OCI-LY1 (cell line): Measurements from ENCODE around the gene CD81.
A peak's percentile ranks its signal among the peaks of the same experiment; 100 is the strongest.

Experiments
- H2AFZ ChIP-seq: fragments of 200-600 bp; sonication (generic), shearing (Covaris generic); 2 replicates; pipeline ENCODE4 v1.6.0; 2014; ENCODE audit warnings: antibody characterized with exemption, mild to moderate bottlenecking, low read length
- H3F3A ChIP-seq: fragments of 200-600 bp; sonication (generic), shearing (Covaris generic); 2 replicates; pipeline ENCODE4 v1.6.0; 2014; ENCODE audit warnings: mild to moderate bottlenecking, antibody characterized with exemption, low read length, moderate library complexity; ENCODE audit not compliant: insufficient read depth
- H3K27ac ChIP-seq: fragments of 200-600 bp; sonication (generic); 2 replicates; pipeline ENCODE4 v1.5.1; 2014; ENCODE audit warnings: low read length, mixed run types, mild to moderate bottlenecking, low read depth; ENCODE audit not compliant: poor library complexity, severe bottlenecking
- H3K27me3 ChIP-seq: fragments of 200-600 bp; sonication (generic); 2 replicates; pipeline ENCODE4 v1.6.0; 2014; ENCODE audit warnings: antibody characterized with exemption, mild to moderate bottlenecking, low read length, moderate library complexity; ENCODE audit not compliant: insufficient read depth
- H3K36me3 ChIP-seq: fragments of 200-600 bp; sonication (generic); 2 replicates; pipeline ENCODE4 v1.6.1; 2014; ENCODE audit warnings: mild to moderate bottlenecking, antibody characterized with exemption, low read length, moderate library complexity, mixed read lengths; ENCODE audit not compliant: insufficient read depth
- H3K4me1 ChIP-seq: fragments of 200-600 bp; sonication (generic); 2 replicates; pipeline ENCODE4 v1.5.1; 2014; ENCODE audit warnings: mild to moderate bottlenecking, low read length, moderate library complexity; ENCODE audit not compliant: insufficient read depth, severe bottlenecking
- H3K4me2 ChIP-seq: fragments of 200-600 bp; sonication (generic), shearing (Covaris generic); 2 replicates; pipeline ENCODE4 v1.6.1; 2014; ENCODE audit warnings: low read length
- H3K4me3 ChIP-seq: fragments of 200-600 bp; sonication (generic); 2 replicates; pipeline ENCODE4 v1.5.1; 2014; ENCODE audit warnings: low read length, low read depth, mild to moderate bottlenecking, mixed read lengths; ENCODE audit not compliant: poor library complexity, severe bottlenecking
- H3K79me2 ChIP-seq: fragments of 200-600 bp; shearing (Covaris generic); 2 replicates; pipeline ENCODE4 v1.6.1; 2016; ENCODE audit warnings: mixed run types, low read length, mixed read lengths; ENCODE audit not compliant: insufficient read depth
- H3K9ac ChIP-seq: fragments of 200-600 bp; sonication (generic), shearing (Covaris generic); 2 replicates; pipeline ENCODE4 v1.6.1; 2014; ENCODE audit warnings: mild to moderate bottlenecking, low read length, mixed read lengths
- H3K9me2 ChIP-seq: fragments of 200-600 bp; sonication (generic), shearing (Covaris generic); 2 replicates; pipeline ENCODE4 v1.6.1; 2014; ENCODE audit warnings: low read depth, mild to moderate bottlenecking, low read length, mixed read lengths
- H3K9me3 ChIP-seq: fragments of 200-600 bp; shearing (Covaris generic); 2 replicates; pipeline ENCODE4 v1.6.1; 2014; ENCODE audit warnings: low read length, mixed read lengths
- H4K20me1 ChIP-seq: fragments of 200-600 bp; sonication (generic), shearing (Covaris generic); 2 replicates; pipeline ENCODE4 v1.6.0; 2016; ENCODE audit warnings: mild to moderate bottlenecking, low read length; ENCODE audit not compliant: insufficient read depth
- EZH2 ChIP-seq: fragments of 200-600 bp; sonication (generic), shearing (Covaris generic); IDR thresholded peaks from 2 replicates; pipeline ENCODE4 v1.8.0; 2017; ENCODE audit warnings: borderline replicate concordance, mixed run types, mild to moderate bottlenecking, antibody characterized with exemption, low read length, moderate library complexity, mixed read lengths
- TF ChIP-seq, protein P1 (sequence below): fragments of 200-600 bp; sonication (generic), shearing (Covaris generic); IDR thresholded peaks from 2 replicates; pipeline ENCODE4 v1.5.1; 2017; ENCODE audit warnings: mild to moderate bottlenecking, antibody characterized with exemption, low read length, moderate library complexity, mixed read lengths

Gene CD81

DNA sequence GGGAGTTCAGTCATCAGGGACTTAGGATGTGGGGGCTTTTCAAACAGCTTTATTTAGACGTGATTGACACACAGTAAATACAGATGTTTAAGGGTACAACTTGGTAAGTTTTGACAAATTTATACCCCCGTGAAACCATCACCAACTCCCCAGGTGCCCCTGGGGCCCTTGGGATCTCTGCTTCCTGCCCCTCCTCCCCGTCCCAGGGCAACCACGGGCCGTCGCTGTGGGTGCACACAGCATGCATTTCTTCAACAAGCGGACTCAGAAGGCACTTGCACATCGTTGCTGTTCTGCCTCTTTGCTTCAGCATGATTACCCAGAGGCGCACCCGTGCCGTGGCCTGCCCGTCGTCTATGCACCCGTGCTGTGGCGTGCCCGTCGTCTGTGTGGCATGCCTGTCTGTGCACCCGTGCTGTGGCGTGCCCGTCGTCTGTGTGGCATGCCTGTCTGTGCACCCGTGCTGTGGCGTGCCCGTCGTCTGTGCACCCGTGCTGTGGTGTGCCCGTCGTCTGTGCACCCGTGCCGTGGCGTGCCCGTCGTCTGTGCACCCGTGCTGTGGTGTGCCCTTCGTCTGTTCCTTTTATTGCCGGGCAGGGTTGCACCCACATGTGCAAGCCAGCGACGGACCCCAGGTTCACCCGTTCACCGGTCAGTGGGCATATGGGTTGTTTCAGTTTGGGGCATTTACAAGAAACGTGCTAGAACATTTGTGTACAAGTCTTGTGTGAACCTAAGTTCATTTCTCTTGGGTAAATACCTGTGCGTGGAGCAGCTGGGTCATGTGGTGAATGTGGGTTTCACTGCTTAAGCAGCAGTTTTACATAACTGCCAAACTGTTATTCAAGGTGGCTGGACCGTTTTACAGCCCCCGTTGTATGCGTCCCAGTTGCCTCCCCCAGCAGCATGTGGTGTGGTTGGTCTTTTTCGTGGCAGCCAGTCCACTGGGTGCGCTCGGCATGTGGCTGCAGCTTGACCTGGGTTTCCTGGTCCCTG is 8.3 kb downstream of the CD81 start:
- Histone ChIP-seq H3K9ac (peak overlapping the region; percentile 87), H3K27ac (peak overlapping the region; percentile 100), H3K9me2 (no peaks in the 10 kb centered on the region), H3K79me2 (0 out of 2 replicates have a peak, but pooled peaks cover 2% of the 10 kb centered on the region), H3K4me2 (peak overlapping the region; percentile 73), H3F3A (peaks cover 7% of the 10 kb centered on the region), H4K20me1 (no peaks in the 10 kb centered on the region), H3K4me1 (peaks cover 95% of the 10 kb centered on the region), H3K9me3 (no peaks in the 10 kb centered on the region), H3K36me3 (no peaks in the 10 kb centered on the region; the same call in 1 of the 2 replicates), H3K4me3 (peak overlapping the region; percentile 69), H3K27me3 (no peaks in the 10 kb centered on the region), H2AFZ (no peak overlapping the region)
- no peak for TF ChIP-seq EZH2
- TF ChIP-seq, protein P1, sequence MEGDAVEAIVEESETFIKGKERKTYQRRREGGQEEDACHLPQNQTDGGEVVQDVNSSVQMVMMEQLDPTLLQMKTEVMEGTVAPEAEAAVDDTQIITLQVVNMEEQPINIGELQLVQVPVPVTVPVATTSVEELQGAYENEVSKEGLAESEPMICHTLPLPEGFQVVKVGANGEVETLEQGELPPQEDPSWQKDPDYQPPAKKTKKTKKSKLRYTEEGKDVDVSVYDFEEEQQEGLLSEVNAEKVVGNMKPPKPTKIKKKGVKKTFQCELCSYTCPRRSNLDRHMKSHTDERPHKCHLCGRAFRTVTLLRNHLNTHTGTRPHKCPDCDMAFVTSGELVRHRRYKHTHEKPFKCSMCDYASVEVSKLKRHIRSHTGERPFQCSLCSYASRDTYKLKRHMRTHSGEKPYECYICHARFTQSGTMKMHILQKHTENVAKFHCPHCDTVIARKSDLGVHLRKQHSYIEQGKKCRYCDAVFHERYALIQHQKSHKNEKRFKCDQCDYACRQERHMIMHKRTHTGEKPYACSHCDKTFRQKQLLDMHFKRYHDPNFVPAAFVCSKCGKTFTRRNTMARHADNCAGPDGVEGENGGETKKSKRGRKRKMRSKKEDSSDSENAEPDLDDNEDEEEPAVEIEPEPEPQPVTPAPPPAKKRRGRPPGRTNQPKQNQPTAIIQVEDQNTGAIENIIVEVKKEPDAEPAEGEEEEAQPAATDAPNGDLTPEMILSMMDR = no peak

DNA sequence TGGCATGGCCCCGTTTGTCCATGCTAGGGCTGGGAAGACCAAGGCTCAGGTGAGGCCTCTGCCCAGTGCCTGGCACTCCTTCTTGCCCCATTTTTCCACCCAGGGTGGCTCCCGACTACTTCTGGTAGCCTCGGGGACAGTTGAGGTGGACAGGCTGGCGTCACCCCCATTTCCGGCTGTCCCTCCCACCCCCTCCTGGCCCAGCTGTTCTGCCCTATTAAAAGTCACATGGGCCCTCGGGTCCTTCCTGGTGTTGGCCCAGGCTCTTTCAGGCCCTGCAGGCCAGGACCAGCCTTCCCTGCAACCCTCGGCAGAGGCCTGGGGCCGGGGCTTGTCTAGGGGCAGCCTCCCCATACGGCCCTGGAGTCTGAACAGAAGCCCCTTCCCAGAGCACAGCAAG is 9.5 kb downstream of the CD81 start:
- Histone ChIP-seq H3K4me3 (peak overlapping the region; percentile 69), H3K4me1 (peaks cover 95% of the 10 kb centered on the region), H3K9me2 (no peaks in the 10 kb centered on the region), H3F3A (peaks cover 7% of the 10 kb centered on the region), H2AFZ (no peak overlapping the region), H4K20me1 (no peaks in the 10 kb centered on the region), H3K9me3 (no peaks in the 10 kb centered on the region), H3K4me2 (peak overlapping the region; percentile 73), H3K27ac (peak overlapping the region; percentile 100), H3K79me2 (no peaks in the 10 kb centered on the region), H3K27me3 (no peaks in the 10 kb centered on the region), H3K36me3 (peaks cover 5% of the 10 kb centered on the region; the same call in 1 of the 2 replicates), H3K9ac (peak overlapping the region; percentile 87)
- TF ChIP-seq, protein P1 = no peak
- TF ChIP-seq EZH2 = no peak

- peak overlapping the region; percentile 73 for H3K4me2 ChIP-seq
- H3K4me1 ChIP-seq = peaks cover 95% of the 10 kb centered on the region
- no peaks in the 10 kb centered on the region for H4K20me1 ChIP-seq
- H3K9me2 ChIP-seq = no peaks in the 10 kb centered on the region
- peak overlapping the region; percentile 87 for H3K9ac ChIP-seq
- H3F3A ChIP-seq = peaks cover 7% of the 10 kb centered on the region
- peaks cover 13% of the 10 kb centered on the region; the same call in 1 of the 2 replicates for H3K36me3 ChIP-seq
- no peak overlapping the region for H2AFZ ChIP-seq
- H3K27me3 ChIP-seq = no peaks in the 10 kb centered on the region
- H3K9me3 ChIP-seq = no peaks in the 10 kb centered on the region
- H3K79me2 ChIP-seq = no peaks in the 10 kb centered on the region
- TF ChIP-seq EZH2 = no peak
- TF ChIP-seq, protein P1 = no peak
- peak overlapping the region; percentile 69 for H3K4me3 ChIP-seq
- H3K27ac ChIP-seq = peak overlapping the region; percentile 100
These were observed 10.3 kb downstream of the CD81 start for GRCh38 chr11:2387266-2387987.
